K562 (cell line): ENCODE results near the gene FKBP2. TPM values are rescaled to one million over a fixed set of nuclear protein-coding genes. Genes with fewer than 3 reads are reported as not detected.

Source experiments
- ARID4B ChIP-seq: sonication (generic); formaldehyde crosslinking; IDR thresholded peaks from 2 replicates; pipeline ENCODE4 v1.8.0; 2022; ENCODE audit warnings: mild to moderate bottlenecking, missing genetic modification reagents
- BACH1 ChIP-seq: fragments of 200-800 bp; sonication (Bioruptor generic); IDR thresholded peaks from 2 replicates; pipeline ENCODE4 v1.6.1; 2016; ENCODE audit warnings: missing genetic modification characterization, missing compliant biosample characterization
- BRF2 ChIP-seq: IDR thresholded peaks from 3 replicates; pipeline ENCODE4 v1.6.1; 2011; ENCODE audit warnings: borderline replicate concordance, mild to moderate bottlenecking; ENCODE audit not compliant: insufficient read length, insufficient read depth
- DIDO1 ChIP-seq: fragments of 450-650 bp; IDR thresholded peaks from 2 replicates; pipeline ENCODE4 v1.6.1; 2016; ENCODE audit warnings: low read depth, missing biosample characterization, missing genetic modification characterization
- DLX4 ChIP-seq: fragments of 250-450 bp; sonication (Bioruptor Pico); IDR thresholded peaks from 2 replicates; pipeline ENCODE4 v1.6.1; 2021; ENCODE audit warnings: mild to moderate bottlenecking
- FOXM1 ChIP-seq, 2 experiments: fragments of 450-650 bp in 1 of 2; sonication (generic) in 1 of 2; formaldehyde crosslinking in 1 of 2; IDR thresholded peaks; 2 replicates each; pipeline versions ENCODE4 v1.6.1 to v1.9.0; 2017 to 2022; ENCODE audit warnings: low read depth in 2 of 2, mild to moderate bottlenecking in 2 of 2, missing genetic modification reagents in 1 of 2, moderate library complexity in 1 of 2
- HEY1 ChIP-seq: fragments of 250-450 bp; sonication (Bioruptor Pico); IDR thresholded peaks from 2 replicates; pipeline ENCODE4 v1.5.0; 2020; ENCODE audit warnings: mild to moderate bottlenecking, moderate library complexity, borderline replicate concordance
- HNRNPH1 ChIP-seq: fragments of 200-400 bp; formaldehyde crosslinking; optimal IDR thresholded peaks from 2 replicates; pipeline ENCODE3; 2017; ENCODE audit warnings: low read depth, mild to moderate bottlenecking, low read length, moderate library complexity
- MCM5 ChIP-seq: fragments of 450-650 bp; IDR thresholded peaks from 2 replicates; pipeline ENCODE4 v1.6.1; 2016; ENCODE audit warnings: low read depth
- MTA3 ChIP-seq: fragments of 450-650 bp; formaldehyde crosslinking; IDR thresholded peaks from 2 replicates; pipeline ENCODE4 v1.6.1; 2017; ENCODE audit warnings: mild to moderate bottlenecking, borderline replicate concordance
- NFXL1 ChIP-seq: fragments of 450-650 bp; formaldehyde crosslinking; IDR thresholded peaks from 2 replicates; pipeline ENCODE4 v1.4.0; 2021; ENCODE audit warnings: mild to moderate bottlenecking
- RB1 ChIP-seq: fragments of 450-650 bp; IDR thresholded peaks from 2 replicates; pipeline ENCODE4 v1.6.1; 2017; ENCODE audit warnings: low read depth, mild to moderate bottlenecking
- SREBF1 ChIP-seq: fragments of 150-350 bp; IDR thresholded peaks from 2 replicates; pipeline ENCODE4 v1.6.1; 2014; ENCODE audit warnings: antibody characterized with exemption, low read depth, low read length, borderline replicate concordance
- TAF15 ChIP-seq: fragments of 200-400 bp; formaldehyde crosslinking; IDR thresholded peaks from 2 replicates; pipeline ENCODE4 v1.6.1; 2017; ENCODE audit warnings: mild to moderate bottlenecking, low read depth, low read length, moderate library complexity
- ZBTB2 ChIP-seq: fragments of 450-650 bp; IDR thresholded peaks from 2 replicates; pipeline ENCODE4 v1.6.1; 2016; ENCODE audit warnings: antibody characterized with exemption
- ZBTB5 ChIP-seq: fragments of 450-650 bp; IDR thresholded peaks from 2 replicates; pipeline ENCODE4 v1.6.1; 2017; ENCODE audit warnings: antibody characterized with exemption
- ZNF707 ChIP-seq: fragments of 250-450 bp; sonication (Bioruptor Pico); conservative IDR thresholded peaks from 2 replicates; pipeline ENCODE4 v1.8.0; 2022; ENCODE audit warnings: inconsistent platforms, mild to moderate bottlenecking, moderate library complexity
- polyA plus RNA-seq, 8 experiments: library from polyadenylated mRNA; depleted of rRNA in 4 of 8; stranded (reverse) in 5 of 8; unstranded in 3 of 8; fragments of >200 nt; fragmentation: Nextera tagmentation in 2 of 8; fragmentation: Illumina TruSeq in 1 of 8; extraction: Ambion mirVana in 2 of 8; extraction: Trizol in 1 of 8; gene quantifications; 2 replicates each; pipeline versions ENCODE4 v1.2.1 to v1.2.3, GENCODE V29; 2011 to 2014; ENCODE audit warnings: inconsistent platforms in 1 of 8, missing spikeins in 1 of 8
- total RNA-seq, 7 experiments: library from RNA; depleted of rRNA in 6 of 7; stranded (reverse); fragments of >200 nt in 6 of 7; fragmentation: Illumina TruSeq in 2 of 7; extraction: Trizol in 2 of 7; gene quantifications; 2 replicates each; pipeline versions ENCODE4 v1.2.1 to v1.2.3, GENCODE V29; 2011 to 2021; ENCODE audit warnings: low replicate concordance in 1 of 7

Gene FKBP2
- total and polyA plus RNA-seq, 9 of the 15 experiments (the other 6 are each of a cell fraction or from before 2014, with no cell fraction given), result 3.5 to 151 (median 58.1) TPM

GRCh38 chr11:64206457-64207255 is 34.2 kb upstream of the FKBP2 start, which contains the start of gene FERMT3 (continued):
- TF ChIP-seq MTA3 (peak; percentile 60; the same call in 1 of the 2 replicates), FOXM1 (IDR thresholded peaks at IDR 0.05; ENCODE audit: low read depth) (no peak), FOXM1 (CRISPR knock-in tag; IDR thresholded peaks at IDR 0.05; ENCODE audit: low read depth) (no peak), ZBTB5 (no peak), ARID4B (CRISPR knock-in tag) (peak; percentile 77; the same call in 1 of the 2 replicates), HEY1 (CRISPR knock-in tag) (no peak), HNRNPH1 (no peak), SREBF1 (no peak), ZNF707 (CRISPR knock-in tag) (0 out of 2 replicates have a peak, but pooled peaks have one; percentile 15), BRF2 (no peak), ZBTB2 (no peak; the same call in 1 of the 2 replicates), RB1 (peak; percentile 46; the same call in 1 of the 2 replicates), DIDO1 (tag) (no peak), BACH1 (tag) (no peak), MCM5 (no peak), DLX4 (CRISPR knock-in tag) (no peak), TAF15 (0 out of 2 replicates have a peak, but pooled peaks have one; percentile 33), NFXL1 (CRISPR knock-in tag) (no peak)
